Suprapubic skin (tissue), 4 donors: ENCODE data around the gene M1AP. TPM values are rescaled to one million over a fixed set of nuclear protein-coding genes. Genes with fewer than 3 reads are reported as not detected.

ENCODE experiments used
- DNase-seq, 2 donors: peaks; one replicate each; pipeline ENCODE4 v3.0.0-alpha.2; 2019; ENCODE audit warnings: low spot score in 2 of 2
- H3K27ac ChIP-seq: fragments of 200-600 bp; sonication (generic); one replicate; pipeline ENCODE4 v1.5.1; 2019
- H3K27me3 ChIP-seq: fragments of 200-600 bp; sonication (generic); one replicate; pipeline ENCODE4 v1.5.1; 2019
- H3K36me3 ChIP-seq: fragments of 200-600 bp; sonication (generic); one replicate; pipeline ENCODE4 v1.5.1; 2019
- H3K4me1 ChIP-seq: fragments of 200-600 bp; sonication (generic); one replicate; pipeline ENCODE4 v1.5.1; 2019
- H3K4me3 ChIP-seq: fragments of 200-600 bp; sonication (generic); one replicate; pipeline ENCODE4 v1.5.1; 2019; ENCODE audit warnings: mild to moderate bottlenecking
- H3K9me3 ChIP-seq: fragments of 200-600 bp; sonication (generic); one replicate; pipeline ENCODE4 v1.5.1; 2019
- CTCF ChIP-seq, 2 donors: fragments of 200-600 bp in 1 of 2; fragments of 450-650 bp in 1 of 2; sonication (generic) in 1 of 2; IDR thresholded peaks; one replicate each; pipeline ENCODE4 v1.5.1; 2016 to 2019; ENCODE audit warnings: antibody characterized with exemption in 2 of 2, mild to moderate bottlenecking in 1 of 2, moderate library complexity in 1 of 2
- EP300 ChIP-seq: sonication (generic); formaldehyde crosslinking; IDR thresholded peaks from one replicate; pipeline ENCODE4 v1.6.1; 2017; ENCODE audit warnings: antibody characterized with exemption
- POLR2A ChIP-seq, 2 donors: fragments of 450-650 bp; IDR thresholded peaks; one replicate each; pipeline ENCODE4 v1.6.1; 2017; ENCODE audit warnings: antibody characterized with exemption in 2 of 2, mild to moderate bottlenecking in 2 of 2, moderate library complexity in 2 of 2
- POLR2AphosphoS5 ChIP-seq, 3 donors: sonication (generic); formaldehyde crosslinking; IDR thresholded peaks; one replicate each; pipeline ENCODE4 v1.6.1; 2017; ENCODE audit warnings: antibody characterized with exemption in 3 of 3
- WGBS: methylation state at CpG from one replicate; pipeline ENCODE4 v1.1.5; 2018; 5-methylcytosine and 5-hydroxymethylcytosine counted together
- total RNA-seq, 4 donors: library from RNA; depleted of rRNA; stranded (reverse); fragments of >200 nt; gene quantifications; one replicate each; pipeline ENCODE4 v1.1.0, GENCODE V29; 2016

Gene M1AP
- total RNA-seq, 4 donors from 2014 or later, result 1.1 TPM; not detected in 3

- no peaks in the 10 kb centered on the region for H3K9me3 ChIP-seq
- no peaks in the 10 kb centered on the region for H3K27me3 ChIP-seq
- H3K4me1 ChIP-seq, result peaks cover 2% of the 10 kb centered on the region
- H3K4me3 ChIP-seq, result no peak overlapping the region
- TF ChIP-seq POLR2A (IDR thresholded peaks at IDR 0.05), result no peak
- no peaks in the 10 kb centered on the region for H3K36me3 ChIP-seq
- no peak overlapping the region for H3K27ac ChIP-seq
- 41% methylated on average over 5 of the region's 6 CpGs for WGBS
- no peak for DNase-seq
Measured at GRCh38 chr2:74560591-74560990, 87.5 kb downstream of the M1AP start.

- H3K4me3 ChIP-seq, result no peak overlapping the region
- H3K27me3 ChIP-seq, result peaks cover 4% of the 10 kb centered on the region
- DNase-seq, result no peak
- 31% methylated on average over 5 of the region's 5 CpGs for WGBS
- no peaks in the 10 kb centered on the region for H3K9me3 ChIP-seq
- no peak overlapping the region for H3K27ac ChIP-seq
- H3K36me3 ChIP-seq, result no peaks in the 10 kb centered on the region
- H3K4me1 ChIP-seq, result peaks cover 8% of the 10 kb centered on the region
- no peak for TF ChIP-seq CTCF (IDR thresholded peaks at IDR 0.05)
- TF ChIP-seq EP300, result no peak
- TF ChIP-seq POLR2A (IDR thresholded peaks at IDR 0.05), result no peak
- TF ChIP-seq POLR2AphosphoS5 (IDR thresholded peaks at IDR 0.05), result no peak
Measured at GRCh38 chr2:74559912-74560311, 88.2 kb downstream of the M1AP start.

GRCh38 chr2:74558284-74559230 is 89.6 kb downstream of the M1AP start:
- no peak for DNase-seq
- H3K27me3 ChIP-seq, result peaks cover 13% of the 10 kb centered on the region

GRCh38 chr2:74556831-74557370 is 91.2 kb downstream of the M1AP start:
- Histone ChIP-seq H3K36me3 (no peaks in the 10 kb centered on the region), H3K9me3 (no peaks in the 10 kb centered on the region), H3K4me1 (peaks cover 25% of the 10 kb centered on the region), H3K27me3 (peaks cover 13% of the 10 kb centered on the region), H3K27ac (no peak overlapping the region), H3K4me3 (no peak overlapping the region)
- no peak for TF ChIP-seq POLR2A (IDR thresholded peaks at IDR 0.05)
- no peak for TF ChIP-seq CTCF (IDR thresholded peaks at IDR 0.05)
- TF ChIP-seq POLR2AphosphoS5 (IDR thresholded peaks at IDR 0.05), result no peak
- TF ChIP-seq EP300, result no peak
- WGBS, result 90% methylated on average over 6 of the region's 6 CpGs
- no peak for DNase-seq

More at GRCh38 chr2:74558284-74559230, 89.6 kb downstream of the M1AP start:
- Histone ChIP-seq H3K4me3 (no peak overlapping the region), H3K4me1 (peaks cover 21% of the 10 kb centered on the region), H3K27ac (no peak overlapping the region), H3K9me3 (no peaks in the 10 kb centered on the region), H3K36me3 (no peaks in the 10 kb centered on the region)
- 69% methylated on average over 7 of the region's 7 CpGs for WGBS
- no peak for TF ChIP-seq POLR2AphosphoS5 (IDR thresholded peaks at IDR 0.05)
- TF ChIP-seq CTCF (IDR thresholded peaks at IDR 0.05), result no peak
- no peak for TF ChIP-seq POLR2A (IDR thresholded peaks at IDR 0.05)
- TF ChIP-seq EP300, result no peak

DNA sequence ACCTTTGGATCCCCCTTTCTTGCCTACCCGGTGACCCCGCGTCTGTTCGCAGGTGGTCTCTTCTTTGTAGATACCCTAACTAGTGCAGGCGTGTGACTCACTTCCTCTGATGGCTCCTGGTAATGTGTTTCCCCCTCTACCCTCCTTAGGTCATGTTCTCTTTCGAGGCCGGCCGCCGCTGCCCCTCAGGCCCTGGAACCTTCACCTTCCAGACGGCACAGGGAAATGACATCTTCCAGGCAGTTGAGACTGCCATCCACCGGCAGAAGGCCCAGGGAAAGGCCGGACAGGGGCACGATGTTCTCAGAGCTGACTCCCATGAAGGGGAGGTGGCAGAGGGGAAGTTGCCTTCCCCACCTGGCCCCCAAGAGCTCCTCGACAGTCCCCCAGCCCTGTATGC is 92.0 kb downstream of the M1AP start:
- Histone ChIP-seq H3K36me3 (no peaks in the 10 kb centered on the region), H3K27ac (no peak overlapping the region), H3K9me3 (no peaks in the 10 kb centered on the region), H3K27me3 (peaks cover 13% of the 10 kb centered on the region), H3K4me3 (peak overlapping the region; percentile 56), H3K4me1 (peaks cover 25% of the 10 kb centered on the region)
- no peak for TF ChIP-seq CTCF (IDR thresholded peaks at IDR 0.05)
- no peak for TF ChIP-seq POLR2AphosphoS5 (IDR thresholded peaks at IDR 0.05)
- no peak for TF ChIP-seq EP300
- TF ChIP-seq POLR2A (IDR thresholded peaks at IDR 0.05), result no peak
- no peak for DNase-seq
- WGBS, result 87% methylated on average over 14 of the region's 14 CpGs
